GM23338 (cell line): ENCODE data around the gene DDTL. TPM values are rescaled to one million over a fixed set of nuclear protein-coding genes. Genes with fewer than 3 reads are reported as not detected.

ENCODE experiments used
- ATAC-seq: fragments of 200-7000 bp; cut with Tn5 transposase; 3 replicates; pipeline ENCODE4 v1.9.1; 2020
- DNase-seq: peaks from one replicate; pipeline ENCODE4 v3.0.0-alpha.2; 2015; ENCODE audit warnings: low spot score
- H2AFZ ChIP-seq: fragments of 200-600 bp; sonication (generic); 2 replicates; pipeline ENCODE4 v1.8.0; 2016; ENCODE audit warnings: antibody characterized with exemption, mild to moderate bottlenecking, moderate library complexity
- H3F3A ChIP-seq: fragments of 200-600 bp; sonication (generic); replicated peaks from 2 replicates; pipeline ENCODE4 v1.8.0; 2017; ENCODE audit warnings: antibody characterized with exemption, mixed run types, low read depth
- H3K27ac ChIP-seq: fragments of 200-600 bp; sonication (generic); 2 replicates; pipeline ENCODE4 v1.6.1; 2016; ENCODE audit warnings: low read depth
- H3K27me3 ChIP-seq: fragments of 200-600 bp; sonication (generic); 2 replicates; pipeline ENCODE4 v1.8.0; 2016; ENCODE audit warnings: mild to moderate bottlenecking, mixed run types, moderate library complexity; ENCODE audit not compliant: insufficient read depth
- H3K36me3 ChIP-seq: fragments of 200-600 bp; sonication (generic); 2 replicates; pipeline ENCODE4 v1.8.0; 2016; ENCODE audit warnings: mild to moderate bottlenecking; ENCODE audit not compliant: insufficient read depth
- H3K4me1 ChIP-seq: fragments of 200-600 bp; sonication (generic); 2 replicates; pipeline ENCODE4 v1.8.0; 2016; ENCODE audit warnings: mild to moderate bottlenecking, moderate library complexity; ENCODE audit not compliant: insufficient read depth
- H3K4me2 ChIP-seq: fragments of 200-600 bp; sonication (generic); 2 replicates; pipeline ENCODE4 v1.7.1; 2017; ENCODE audit warnings: mixed run types
- H3K4me3 ChIP-seq: fragments of 200-600 bp; sonication (generic); 2 replicates; pipeline ENCODE4 v1.6.1; 2016; ENCODE audit warnings: mixed run types
- H3K79me2 ChIP-seq: fragments of 200-600 bp; sonication (generic); replicated peaks from 2 replicates; pipeline ENCODE4 v1.8.0; 2017; ENCODE audit warnings: mild to moderate bottlenecking; ENCODE audit not compliant: insufficient read depth
- H3K9me2 ChIP-seq: fragments of 200-600 bp; sonication (generic); 2 replicates; pipeline ENCODE4 v1.8.0; 2017; ENCODE audit not compliant: insufficient read depth
- H4K20me1 ChIP-seq: fragments of 200-600 bp; sonication (generic); replicated peaks from 2 replicates; pipeline ENCODE4 v1.8.0; 2017; ENCODE audit warnings: mild to moderate bottlenecking; ENCODE audit not compliant: insufficient read depth
- H3K27ac Mint-ChIP-seq: 2 replicates; pipeline ENCODE4 v1.8.0; 2020; ENCODE audit warnings: inconsistent platforms, mild to moderate bottlenecking, moderate library complexity, mixed read lengths
- H3K27me3 Mint-ChIP-seq: 3 replicates; pipeline ENCODE4 v1.8.0; 2022; ENCODE audit warnings: low read depth, mild to moderate bottlenecking, moderate library complexity, mixed read lengths, inconsistent platforms; ENCODE audit not compliant: insufficient read depth, poor library complexity
- H3K36me3 Mint-ChIP-seq: 3 replicates; pipeline ENCODE4 v1.8.0; 2021; ENCODE audit warnings: low read depth, mild to moderate bottlenecking, inconsistent platforms, moderate library complexity, mixed read lengths
- H3K4me1 Mint-ChIP-seq: 3 replicates; pipeline ENCODE4 v1.8.0; 2020; ENCODE audit warnings: mild to moderate bottlenecking, inconsistent platforms, mixed read lengths
- H3K4me3 Mint-ChIP-seq: 3 replicates; pipeline ENCODE4 v1.8.0; 2021; ENCODE audit warnings: moderate library complexity, mild to moderate bottlenecking, inconsistent platforms, mixed read lengths
- H3K9me3 Mint-ChIP-seq: 3 replicates; pipeline ENCODE4 v1.8.0; 2020; ENCODE audit warnings: moderate library complexity, mild to moderate bottlenecking, inconsistent platforms, mixed read lengths
- ETS1 ChIP-seq: IDR thresholded peaks from 2 replicates; pipeline ENCODE4 v1.6.1; 2016; ENCODE audit warnings: antibody characterized with exemption
- EZH2 ChIP-seq: fragments of 200-600 bp; sonication (generic); IDR thresholded peaks from one replicate; pipeline ENCODE4 v1.8.0; 2017; ENCODE audit warnings: antibody characterized with exemption, mild to moderate bottlenecking, low read depth; ENCODE audit not compliant: unreplicated experiment
- EZH2phosphoT487 ChIP-seq: fragments of 200-600 bp; sonication (generic); IDR thresholded peaks from one replicate; pipeline ENCODE4 v1.8.1; 2018; ENCODE audit warnings: antibody characterized with exemption; ENCODE audit not compliant: unreplicated experiment
- NANOG ChIP-seq: IDR thresholded peaks from 2 replicates; pipeline ENCODE4 v1.6.1; 2016; ENCODE audit warnings: antibody characterized with exemption, borderline replicate concordance
- POLR2AphosphoS5 ChIP-seq: IDR thresholded peaks from 2 replicates; pipeline ENCODE4 v1.6.1; 2016; ENCODE audit warnings: antibody characterized with exemption, low read depth
- STAT1 ChIP-seq: IDR thresholded peaks from one replicate; pipeline ENCODE4 v1.6.1; 2016; ENCODE audit warnings: antibody characterized with exemption; ENCODE audit not compliant: unreplicated experiment
- ZNF331 ChIP-seq: fragments of 250-450 bp; sonication (Bioruptor Pico); IDR thresholded peaks from 2 replicates; pipeline ENCODE4 v1.5.0; 2020; ENCODE audit warnings: low read depth, mild to moderate bottlenecking, moderate library complexity
- ZNF462 ChIP-seq: fragments of 250-450 bp; sonication (Bioruptor Pico); IDR thresholded peaks from 2 replicates; pipeline ENCODE4 v1.5.0; 2020; ENCODE audit warnings: mild to moderate bottlenecking, moderate library complexity
- polyA plus RNA-seq: library from polyadenylated mRNA; unstranded; fragments of >200 nt; fragmentation: Nextera tagmentation; extraction: Ambion mirVana; gene quantifications from 2 replicates; pipeline ENCODE4 v1.2.1, GENCODE V29; 2016
- total RNA-seq: library from RNA; depleted of rRNA; stranded (reverse); fragments of >200 nt; shearing (Covaris generic); gene quantifications from 2 replicates; pipeline ENCODE4 v1.2.3, GENCODE V29; 2014
- TF ChIP-seq, protein P1 (sequence below): IDR thresholded peaks from one replicate; pipeline ENCODE4 v1.6.1; 2018; ENCODE audit warnings: antibody characterized with exemption; ENCODE audit not compliant: unreplicated experiment

The DDTL gene
- total and polyA plus RNA-seq, 2 experiments from 2014 or later, result 2.1 to 3.7 TPM

GRCh38 chr22:24010018-24010391, 43.3 kb downstream of the DDTL start:
- Histone ChIP-seq H3K79me2 (peaks cover 36% of the 10 kb centered on the region), H3K4me2 (no peak overlapping the region), H3K4me1 (peaks cover 5% of the 10 kb centered on the region; the same call in 1 of the 2 replicates), H3K4me3 (no peak overlapping the region), H3F3A (0 out of 2 replicates have a peak, but pooled peaks cover 3% of the 10 kb centered on the region), H3K27ac (no peak overlapping the region), H3K27me3 (no peaks in the 10 kb centered on the region), H2AFZ (peak overlapping the region; percentile 70), H4K20me1 (no peaks in the 10 kb centered on the region), H3K9me2 (no peaks in the 10 kb centered on the region), H3K36me3 (no peaks in the 10 kb centered on the region)
- Mint-ChIP-seq H3K27ac (no peak overlapping the region), H3K36me3 (peaks cover 6% of the 10 kb centered on the region; the same call in 1 of the 3 replicates), H3K27me3 (peaks cover 13% of the 10 kb centered on the region), H3K9me3 (peaks cover 11% of the 10 kb centered on the region), H3K4me3 (peak overlapping the region; percentile 50; the same call in 2 of the 3 replicates), H3K4me1 (peaks cover 4% of the 10 kb centered on the region)
- DNase-seq (no peak), ATAC-seq (no peak)
- TF ChIP-seq EZH2phosphoT487 (no peak), STAT1 (no peak), ZNF462 (CRISPR knock-in tag) (no peak)

DNA sequence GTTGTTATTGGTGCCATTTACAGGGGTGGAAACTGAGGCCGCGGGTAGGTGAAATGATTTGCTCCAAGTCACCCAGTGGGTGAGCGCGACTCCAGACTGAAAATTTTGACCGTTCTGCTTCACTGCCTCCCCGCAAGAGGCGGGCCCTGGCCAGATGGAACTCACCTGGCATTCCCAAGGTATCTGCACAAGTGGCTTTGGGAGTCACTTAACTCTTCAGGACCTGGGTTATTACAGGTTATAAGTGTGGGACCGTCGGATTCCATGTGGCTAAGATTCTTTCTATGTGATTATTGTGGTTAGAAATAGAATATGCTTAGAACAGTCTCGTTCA, 45.0 kb downstream of the DDTL start:
- H3K27me3 ChIP-seq, result no peaks in the 10 kb centered on the region
- peaks cover 5% of the 10 kb centered on the region; the same call in 1 of the 2 replicates for H3K4me1 ChIP-seq
- peaks cover 10% of the 10 kb centered on the region for H3K36me3 Mint-ChIP-seq
- peak overlapping the region; percentile 91 for H3K4me3 Mint-ChIP-seq
- H3K36me3 ChIP-seq, result no peaks in the 10 kb centered on the region
- peaks cover 4% of the 10 kb centered on the region for H3K4me1 Mint-ChIP-seq
- H3K9me2 ChIP-seq, result no peaks in the 10 kb centered on the region
- 0 out of 2 replicates have a peak, but pooled peaks cover 3% of the 10 kb centered on the region for H3F3A ChIP-seq
- H4K20me1 ChIP-seq, result no peaks in the 10 kb centered on the region
- H3K27ac ChIP-seq, result 0 out of 2 replicates have a peak overlapping the region, but pooled peaks have one; percentile 74
- H3K27ac Mint-ChIP-seq, result no peak overlapping the region
- peaks cover 11% of the 10 kb centered on the region for H3K9me3 Mint-ChIP-seq
- peak overlapping the region; percentile 94 for H3K4me3 ChIP-seq
- H3K79me2 ChIP-seq, result peaks cover 52% of the 10 kb centered on the region
- DNase-seq (peak; percentile 56), ATAC-seq (peak; percentile 22)
- H3K27me3 Mint-ChIP-seq, result peaks cover 13% of the 10 kb centered on the region
- peak overlapping the region; percentile 95 for H2AFZ ChIP-seq
- peak overlapping the region; percentile 85 for H3K4me2 ChIP-seq
- TF ChIP-seq EZH2, result no peak
- TF ChIP-seq ETS1, result no peak
- TF ChIP-seq POLR2AphosphoS5, result no peak
- no peak for TF ChIP-seq EZH2phosphoT487
- no peak for TF ChIP-seq STAT1
- no peak for TF ChIP-seq ZNF331 (CRISPR knock-in tag)
- TF ChIP-seq, protein P1, sequence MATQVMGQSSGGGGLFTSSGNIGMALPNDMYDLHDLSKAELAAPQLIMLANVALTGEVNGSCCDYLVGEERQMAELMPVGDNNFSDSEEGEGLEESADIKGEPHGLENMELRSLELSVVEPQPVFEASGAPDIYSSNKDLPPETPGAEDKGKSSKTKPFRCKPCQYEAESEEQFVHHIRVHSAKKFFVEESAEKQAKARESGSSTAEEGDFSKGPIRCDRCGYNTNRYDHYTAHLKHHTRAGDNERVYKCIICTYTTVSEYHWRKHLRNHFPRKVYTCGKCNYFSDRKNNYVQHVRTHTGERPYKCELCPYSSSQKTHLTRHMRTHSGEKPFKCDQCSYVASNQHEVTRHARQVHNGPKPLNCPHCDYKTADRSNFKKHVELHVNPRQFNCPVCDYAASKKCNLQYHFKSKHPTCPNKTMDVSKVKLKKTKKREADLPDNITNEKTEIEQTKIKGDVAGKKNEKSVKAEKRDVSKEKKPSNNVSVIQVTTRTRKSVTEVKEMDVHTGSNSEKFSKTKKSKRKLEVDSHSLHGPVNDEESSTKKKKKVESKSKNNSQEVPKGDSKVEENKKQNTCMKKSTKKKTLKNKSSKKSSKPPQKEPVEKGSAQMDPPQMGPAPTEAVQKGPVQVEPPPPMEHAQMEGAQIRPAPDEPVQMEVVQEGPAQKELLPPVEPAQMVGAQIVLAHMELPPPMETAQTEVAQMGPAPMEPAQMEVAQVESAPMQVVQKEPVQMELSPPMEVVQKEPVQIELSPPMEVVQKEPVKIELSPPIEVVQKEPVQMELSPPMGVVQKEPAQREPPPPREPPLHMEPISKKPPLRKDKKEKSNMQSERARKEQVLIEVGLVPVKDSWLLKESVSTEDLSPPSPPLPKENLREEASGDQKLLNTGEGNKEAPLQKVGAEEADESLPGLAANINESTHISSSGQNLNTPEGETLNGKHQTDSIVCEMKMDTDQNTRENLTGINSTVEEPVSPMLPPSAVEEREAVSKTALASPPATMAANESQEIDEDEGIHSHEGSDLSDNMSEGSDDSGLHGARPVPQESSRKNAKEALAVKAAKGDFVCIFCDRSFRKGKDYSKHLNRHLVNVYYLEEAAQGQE, result no peak
- TF ChIP-seq NANOG, result no peak
